CD4-positive, alpha-beta T cell (primary cell): ENCODE data around the gene JPT1. TPM values are rescaled to one million over a fixed set of nuclear protein-coding genes. Genes with fewer than 3 reads are reported as not detected.

ENCODE experiments used
- ATAC-seq: fragments of 200-7000 bp; cut with Tn5 transposase; one replicate; pipeline ENCODE4 v1.10.0; 2022; ENCODE audit warnings: mild to moderate bottlenecking; ENCODE audit not compliant: poor library complexity
- CTCF ChIA-PET: fragments of 350-600 bp; sonication (Branson Sonifier 250); formaldehyde crosslinking; loops from one replicate; lab custom pipeline; 2021; ENCODE audit warnings: antibody characterized with exemption, inconsistent platforms; lab: Charles Lee
- POLR2A ChIA-PET: fragments of 350-600 bp; sonication (Branson Sonifier 250); formaldehyde crosslinking; loops from one replicate; lab custom pipeline; 2021; ENCODE audit warnings: antibody characterized with exemption, inconsistent platforms; lab: Charles Lee
- DNase-seq, 14 experiments: peaks; one replicate each; pipeline ENCODE4 v3.0.0-alpha.2; 2013 to 2020; ENCODE audit warnings: mixed read lengths in 2 of 14
- H3K27ac ChIP-seq, 2 donors: one replicate each; pipeline versions ENCODE4 v1.5.1 to v1.7.0; 2013; ENCODE audit warnings: low read length in 2 of 2, low read depth in 1 of 2, mild to moderate bottlenecking in 1 of 2
- H3K27me3 ChIP-seq, 2 experiments: 1 replicate in 1 of 2; 2 replicates in 1 of 2; pipeline versions ENCODE4 v1.6.1 to v1.7.0; 2013; ENCODE audit warnings: low read length in 2 of 2, control low read depth in 1 of 2, mild to moderate bottlenecking in 1 of 2, moderate library complexity in 1 of 2; ENCODE audit not compliant: insufficient read depth in 2 of 2, control insufficient read depth in 1 of 2
- H3K36me3 ChIP-seq: one replicate; pipeline ENCODE4 v1.6.1; 2013; ENCODE audit warnings: low read length, control low read depth; ENCODE audit not compliant: insufficient read depth
- H3K4me1 ChIP-seq: one replicate; pipeline ENCODE4 v1.6.1; 2013; ENCODE audit warnings: low read length, control low read depth; ENCODE audit not compliant: insufficient read depth
- H3K4me3 ChIP-seq: one replicate; pipeline ENCODE4 v1.5.1; 2013; ENCODE audit warnings: mild to moderate bottlenecking, low read length, moderate library complexity
- H3K9me3 ChIP-seq, 2 experiments: 1 replicate in 1 of 2; 2 replicates in 1 of 2; pipeline versions ENCODE4 v1.6.1 to v1.7.0; 2013; ENCODE audit warnings: low read length in 2 of 2, mild to moderate bottlenecking in 2 of 2, control low read depth in 1 of 2, moderate library complexity in 1 of 2; ENCODE audit not compliant: control insufficient read depth in 1 of 2, insufficient read depth in 1 of 2
- H3K27ac Mint-ChIP-seq: one replicate; pipeline ENCODE4 v1.8.0; 2020; ENCODE audit warnings: mixed read lengths
- H3K27me3 Mint-ChIP-seq: one replicate; pipeline ENCODE4 v1.8.0; 2021; ENCODE audit warnings: mixed read lengths
- H3K36me3 Mint-ChIP-seq: one replicate; pipeline ENCODE4 v1.8.0; 2021; ENCODE audit warnings: low read depth, mixed read lengths
- H3K4me1 Mint-ChIP-seq: one replicate; pipeline ENCODE4 v1.8.0; 2021; ENCODE audit warnings: low read depth, mixed read lengths
- H3K4me3 Mint-ChIP-seq: one replicate; pipeline ENCODE4 v1.8.0; 2020; ENCODE audit warnings: mild to moderate bottlenecking, mixed read lengths
- H3K9me3 Mint-ChIP-seq: one replicate; pipeline ENCODE4 v1.8.0; 2020; ENCODE audit warnings: mixed read lengths
- intact Hi-C, 2 experiments: fragments of 100-400 bp; cut with DNase I in 1 of 2; cut with micrococcal nuclease in 1 of 2; formaldehyde crosslinking; loops; one replicate each; pipeline versions ENCODE4 v1.15.1 to v1.9.0; 2023 to 2025; cut with DNase I, micrococcal nuclease
- total RNA-seq, 174 experiments: library from RNA in 2 of 174; stranded (reverse) in 2 of 174; gene quantifications; one replicate each; pipeline ENCODE4 v1.2.3 and lab custom pipeline; 2021 to 2026
- TF ChIP-seq, protein P1 (sequence below): fragments of 200-600 bp; IDR thresholded peaks from one replicate; pipeline ENCODE4 v1.8.0; 2022; ENCODE audit warnings: antibody characterized with exemption, mild to moderate bottlenecking

Gene JPT1
- total RNA-seq, 2 experiments from 2014 or later: 21.3 to 25.5 TPM

DNA sequence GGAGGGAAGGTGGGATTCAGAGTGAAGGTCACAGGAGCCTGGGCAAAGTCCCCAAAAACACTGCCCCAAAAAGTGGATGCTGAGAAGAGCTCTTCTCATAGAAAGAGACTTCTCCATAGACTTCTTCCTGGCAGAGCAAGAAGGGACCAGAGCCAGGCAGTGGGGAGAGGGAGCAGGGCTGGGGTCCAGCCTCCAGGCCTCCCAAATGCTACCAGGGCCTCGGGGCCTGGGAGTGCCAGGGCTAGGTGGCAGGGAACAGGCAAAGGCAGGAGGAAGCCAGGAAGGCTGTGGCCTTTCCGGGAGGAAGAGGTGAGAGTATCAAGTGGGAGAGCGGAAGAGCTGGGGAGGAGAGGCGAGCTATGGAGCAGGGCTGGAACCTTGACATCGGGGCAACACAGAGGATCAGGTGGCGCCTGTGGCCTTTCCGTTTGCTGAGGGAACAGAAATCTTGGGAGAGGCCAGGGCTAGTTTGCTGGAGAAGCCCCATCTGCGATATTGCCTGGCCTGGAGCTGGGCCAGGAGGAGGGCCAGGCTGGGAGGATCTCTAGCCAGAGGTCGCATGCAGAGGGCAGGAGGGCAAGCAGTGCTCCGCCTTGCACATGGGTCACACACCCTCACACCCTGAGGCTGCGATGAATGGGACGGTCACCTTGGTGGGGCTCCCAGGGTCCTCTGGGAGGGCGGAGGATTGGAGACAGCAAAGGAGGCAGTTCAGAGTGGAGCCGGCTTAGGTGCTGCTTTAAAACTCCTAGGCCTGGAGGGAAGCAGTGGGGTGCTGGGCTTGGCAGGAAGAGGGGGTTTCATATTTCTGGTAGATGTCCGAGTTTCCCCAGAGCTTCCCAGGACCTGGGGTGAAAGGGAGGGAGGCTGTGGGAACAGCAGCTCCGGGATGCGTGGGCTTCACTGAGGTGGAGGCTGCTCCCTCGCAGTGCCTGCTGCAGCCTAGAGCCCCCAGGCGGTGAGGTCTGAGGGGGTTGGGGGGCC is 63.1 kb downstream of the JPT1 start:
- ChIA-PET POLR2A (no interaction called here), CTCF (no interaction called here)
- intact Hi-C loops: no loop called here
- H3K36me3 Mint-ChIP-seq: no peaks in the 10 kb centered on the region
- H3K9me3 ChIP-seq: peaks cover 0 to 4% of the 10 kb centered on the region in 2 experiments
- no peak overlapping the region for H3K27ac ChIP-seq
- DNase-seq: no peak
- no peaks in the 10 kb centered on the region for H3K27me3 Mint-ChIP-seq
- peak overlapping the region; percentile 87 for H3K27ac Mint-ChIP-seq
- H3K4me3 ChIP-seq: no peak overlapping the region
- H3K4me1 Mint-ChIP-seq: peaks cover 48% of the 10 kb centered on the region
- H3K4me1 ChIP-seq: peaks cover 36% of the 10 kb centered on the region
- TF ChIP-seq, protein P1, sequence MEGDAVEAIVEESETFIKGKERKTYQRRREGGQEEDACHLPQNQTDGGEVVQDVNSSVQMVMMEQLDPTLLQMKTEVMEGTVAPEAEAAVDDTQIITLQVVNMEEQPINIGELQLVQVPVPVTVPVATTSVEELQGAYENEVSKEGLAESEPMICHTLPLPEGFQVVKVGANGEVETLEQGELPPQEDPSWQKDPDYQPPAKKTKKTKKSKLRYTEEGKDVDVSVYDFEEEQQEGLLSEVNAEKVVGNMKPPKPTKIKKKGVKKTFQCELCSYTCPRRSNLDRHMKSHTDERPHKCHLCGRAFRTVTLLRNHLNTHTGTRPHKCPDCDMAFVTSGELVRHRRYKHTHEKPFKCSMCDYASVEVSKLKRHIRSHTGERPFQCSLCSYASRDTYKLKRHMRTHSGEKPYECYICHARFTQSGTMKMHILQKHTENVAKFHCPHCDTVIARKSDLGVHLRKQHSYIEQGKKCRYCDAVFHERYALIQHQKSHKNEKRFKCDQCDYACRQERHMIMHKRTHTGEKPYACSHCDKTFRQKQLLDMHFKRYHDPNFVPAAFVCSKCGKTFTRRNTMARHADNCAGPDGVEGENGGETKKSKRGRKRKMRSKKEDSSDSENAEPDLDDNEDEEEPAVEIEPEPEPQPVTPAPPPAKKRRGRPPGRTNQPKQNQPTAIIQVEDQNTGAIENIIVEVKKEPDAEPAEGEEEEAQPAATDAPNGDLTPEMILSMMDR: no peak
- no peaks in the 10 kb centered on the region for H3K9me3 Mint-ChIP-seq
- ATAC-seq: no peak
- H3K36me3 ChIP-seq: no peaks in the 10 kb centered on the region
- H3K27me3 ChIP-seq: no peaks in the 10 kb centered on the region
- no peak overlapping the region for H3K4me3 Mint-ChIP-seq

DNA sequence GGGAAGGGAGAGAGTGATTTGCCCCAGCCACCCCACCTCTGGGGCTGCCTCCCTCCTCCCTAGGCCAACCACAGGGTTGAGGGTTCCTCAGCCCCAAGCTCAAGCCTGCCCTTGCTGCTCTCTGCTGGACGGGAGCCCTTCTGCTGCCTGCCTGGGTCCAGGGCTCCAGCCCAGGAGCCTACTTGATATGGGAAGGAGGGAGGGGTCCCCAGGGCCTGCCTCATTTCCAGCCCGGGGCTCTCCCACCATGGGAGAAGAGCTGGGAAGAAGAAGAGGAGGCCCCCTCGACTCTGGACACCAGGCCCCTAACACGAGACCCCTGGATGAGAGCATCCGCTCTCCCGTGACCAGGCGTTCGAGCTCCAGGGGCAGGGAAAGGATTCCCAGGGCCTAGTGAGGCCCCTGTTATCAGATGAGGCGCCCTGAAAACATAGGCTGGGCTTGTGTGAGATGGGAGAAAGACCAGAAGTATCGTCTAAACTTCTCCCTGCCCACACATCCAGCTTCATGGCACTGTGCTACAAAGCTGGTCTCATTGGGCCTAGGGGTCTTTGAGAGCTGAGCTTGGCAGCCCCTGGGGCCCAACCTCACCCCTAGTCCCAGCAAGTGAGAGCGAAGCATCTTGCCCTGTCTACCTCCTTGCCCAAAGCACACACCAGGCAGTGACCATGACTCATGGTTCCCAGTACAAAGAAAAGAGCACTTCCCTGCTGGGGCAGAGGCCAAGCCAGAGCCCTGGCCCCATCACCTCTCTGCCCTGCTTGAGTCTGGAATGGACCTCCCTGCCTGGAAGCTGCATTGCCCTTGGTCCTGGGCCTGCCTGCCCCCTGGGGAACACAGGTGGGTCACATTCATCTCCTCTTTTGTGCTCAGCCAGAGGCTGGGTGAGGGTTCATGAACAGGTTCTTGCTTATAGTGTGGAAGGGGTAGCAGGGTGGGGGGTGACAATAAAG is 65.6 kb downstream of the JPT1 start:
- peaks cover 60% of the 10 kb centered on the region for H3K4me1 Mint-ChIP-seq
- H3K36me3 ChIP-seq: no peaks in the 10 kb centered on the region
- no peaks in the 10 kb centered on the region for H3K36me3 Mint-ChIP-seq
- TF ChIP-seq, protein P1: no peak
- peak overlapping the region; percentile 87 for H3K27ac Mint-ChIP-seq
- ATAC-seq (no peak), DNase-seq (peak in 3 of 14 experiments; percentile 21 to 48 (median 48))
- no peaks in the 10 kb centered on the region for H3K27me3 Mint-ChIP-seq
- intact Hi-C loops: no loop called here
- H3K4me3 Mint-ChIP-seq: peak overlapping the region; percentile 83
- peaks cover 44% of the 10 kb centered on the region for H3K4me1 ChIP-seq
- no peaks in the 10 kb centered on the region for H3K27me3 ChIP-seq
- CTCF ChIA-PET: interaction anchor here (0.7 kb wide), 1 partner anchor 131 kb away, joined by 3 read pairs; no protein-coding TSS in a partner anchor
- no peaks in the 10 kb centered on the region for H3K9me3 Mint-ChIP-seq
- peak overlapping the region; percentile 74 for H3K4me3 ChIP-seq
- POLR2A ChIA-PET: interaction anchor here (0.9 to 3.1 kb wide), 14 partner anchors 11 to 201 kb away, joined by 3 to 18 read pairs (median 4); partner anchors contain the start of genes ARMC7, KCTD2, MIF4GD and NT5C
- H3K27ac ChIP-seq: peak overlapping the region in 1 of 2 donors; percentile 53
- peaks cover 0 to 1% of the 10 kb centered on the region in 2 experiments for H3K9me3 ChIP-seq
